HepG2 (cell line): ENCODE measurements around the gene SOBP. TPM values are rescaled to one million over a fixed set of nuclear protein-coding genes. Genes with fewer than 3 reads are reported as not detected.
A peak's percentile ranks its signal among the peaks of the same experiment; 100 is the strongest.

Experiments
- CENPT ChIP-seq: sonication (generic); formaldehyde crosslinking; IDR thresholded peaks from 2 replicates; pipeline ENCODE4 v1.8.0; 2022; ENCODE audit warnings: low read depth, mild to moderate bottlenecking, moderate library complexity, missing genetic modification reagents
- HNRNPUL1 ChIP-seq: fragments of 200-400 bp; formaldehyde crosslinking; IDR thresholded peaks from 2 replicates; pipeline ENCODE4 v1.6.1; 2017; ENCODE audit warnings: low read depth, mild to moderate bottlenecking, low read length, moderate library complexity
- HOXD1 ChIP-seq: sonication (generic); formaldehyde crosslinking; IDR thresholded peaks from 2 replicates; pipeline ENCODE4 v1.5.0; 2020; ENCODE audit warnings: missing genetic modification reagents
- KDM3A ChIP-seq: IDR thresholded peaks from 2 replicates; pipeline ENCODE4 v1.6.1; 2018; ENCODE audit warnings: low read depth, missing compliant biosample characterization
- NCOA2 ChIP-seq: sonication (generic); formaldehyde crosslinking; IDR thresholded peaks from 2 replicates; pipeline ENCODE4 v1.8.0; 2022; ENCODE audit warnings: inconsistent platforms
- NCOA5 ChIP-seq: sonication (generic); formaldehyde crosslinking; IDR thresholded peaks from 2 replicates; pipeline ENCODE4 v1.4.0; 2020; ENCODE audit warnings: missing genetic modification reagents
- RBM39 ChIP-seq: fragments of 200-400 bp; formaldehyde crosslinking; IDR thresholded peaks from one replicate; pipeline ENCODE4 v1.6.1; 2018; ENCODE audit warnings: antibody characterized with exemption, mild to moderate bottlenecking, low read depth, low read length; ENCODE audit not compliant: poor library complexity, severe bottlenecking
- RERE ChIP-seq: IDR thresholded peaks from 2 replicates; pipeline ENCODE4 v1.6.1; 2016; ENCODE audit warnings: low read depth, missing genetic modification reagents, missing compliant biosample characterization
- SP5 ChIP-seq: IDR thresholded peaks from 2 replicates; pipeline ENCODE4 v1.6.1; 2016; ENCODE audit warnings: low read depth, borderline replicate concordance
- USF2 ChIP-seq, 2 experiments: sonication (generic) in 1 of 2; formaldehyde crosslinking in 1 of 2; IDR thresholded peaks; 2 replicates each; pipeline versions ENCODE4 v1.5.1 to v1.6.1; 2011 to 2020; ENCODE audit warnings: borderline replicate concordance in 1 of 2, low read depth in 1 of 2, low read length in 1 of 2, mild to moderate bottlenecking in 1 of 2, missing genetic modification reagents in 1 of 2, moderate library complexity in 1 of 2
- ZBED4 ChIP-seq: sonication (generic); formaldehyde crosslinking; IDR thresholded peaks from 2 replicates; pipeline ENCODE4 v1.4.0; 2020; ENCODE audit warnings: missing genetic modification reagents, borderline replicate concordance
- ZBTB3 ChIP-seq: sonication (generic); formaldehyde crosslinking; IDR thresholded peaks from 2 replicates; pipeline ENCODE4 v1.4.0; 2020; ENCODE audit warnings: low read depth, mild to moderate bottlenecking, moderate library complexity, missing genetic modification reagents, borderline replicate concordance
- ZNF17 ChIP-seq: sonication (generic); formaldehyde crosslinking; IDR thresholded peaks from 2 replicates; pipeline ENCODE4 v1.5.0; 2020; ENCODE audit warnings: mild to moderate bottlenecking, missing genetic modification reagents
- ZNF580 ChIP-seq: IDR thresholded peaks from 2 replicates; pipeline ENCODE4 v1.6.1; 2016; ENCODE audit warnings: low read depth, borderline replicate concordance
- ZNF709 ChIP-seq: sonication (generic); formaldehyde crosslinking; IDR thresholded peaks from 2 replicates; pipeline ENCODE4 v1.5.0; 2020; ENCODE audit warnings: mild to moderate bottlenecking, missing genetic modification reagents
- polyA plus RNA-seq, 8 experiments: library from polyadenylated mRNA; depleted of rRNA in 3 of 8; stranded (reverse) in 7 of 8; unstranded in 1 of 8; fragments of >200 nt; fragmentation: Illumina TruSeq in 4 of 8; extraction: Trizol in 4 of 8; gene quantifications; 2 replicates each; pipeline versions ENCODE4 v1.2.1 to v1.2.3, GENCODE V29; 2011 to 2016; ENCODE audit warnings: low read depth in 4 of 8, missing spikeins in 1 of 8, mixed read lengths in 1 of 8; ENCODE audit not compliant: insufficient read depth in 1 of 8
- total RNA-seq, 5 experiments: library from RNA; depleted of rRNA; stranded (reverse); fragments of >200 nt; fragmentation: Illumina TruSeq; extraction: Trizol; gene quantifications; 2 replicates each; pipeline ENCODE4 v1.2.3, GENCODE V29; 2016; ENCODE audit warnings: low read depth in 1 of 5

The SOBP gene
- total and polyA plus RNA-seq, 2 of the 13 experiments (the other 11 are each of a cell fraction or from before 2014, with no cell fraction given), result 1.5 to 6.9 TPM

- peak; percentile 79; the same call in 1 of the 2 replicates for TF ChIP-seq ZNF580 (CRISPR knock-in tag)
- no peak for TF ChIP-seq CENPT (CRISPR knock-in tag)
- peak; percentile 18; the same call in 1 of the 2 replicates for TF ChIP-seq SP5 (CRISPR knock-in tag)
- no peak for TF ChIP-seq USF2 (IDR thresholded peaks at IDR 0.05; ENCODE audit: low read depth, low read length)
- TF ChIP-seq USF2 (CRISPR knock-in tag; IDR thresholded peaks at IDR 0.05; ENCODE audit: borderline replicate concordance), result no peak
- 0 out of 2 replicates have a peak, but pooled peaks have one; percentile 61 for TF ChIP-seq HOXD1
- no peak for TF ChIP-seq KDM3A (CRISPR knock-in tag)
- TF ChIP-seq NCOA2 (CRISPR knock-in tag), result peak; percentile 90
- no peak for TF ChIP-seq HNRNPUL1
- no peak for TF ChIP-seq ZNF17 (CRISPR knock-in tag)
- TF ChIP-seq ZBED4 (CRISPR knock-in tag), result no peak; the same call in 1 of the 2 replicates
- peak; percentile 78 for TF ChIP-seq RERE (CRISPR knock-in tag)
- no peak for TF ChIP-seq RBM39
- no peak for TF ChIP-seq NCOA5 (CRISPR knock-in tag)
- no peak for TF ChIP-seq ZNF709
- no peak for TF ChIP-seq ZBTB3 (CRISPR knock-in tag)
Measured at GRCh38 chr6:107493158-107494057, 3.5 kb downstream of the SOBP start (continued).
